ENCODE data around the gene SLC2A5. TPM values are rescaled to one million over a fixed set of nuclear protein-coding genes. Genes with fewer than 3 reads are reported as not detected.

SLC2A5 gene
- total RNA-seq, 1 donor from 2014 or later = 3.6 TPM

GRCh38 chr1:8985915-8986813, 83.3 kb downstream of the SLC2A5 start:
- CTCF ChIA-PET = interaction anchor here (0.6 to 3.6 kb wide), 5 partner anchors 19 to 247 kb away, joined by 3 to 16 read pairs (median 8); no protein-coding TSS in a partner anchor
- H3K36me3 Mint-ChIP-seq (ENCODE audit: low read depth) = no peaks in the 10 kb centered on the region
- no peak for ATAC-seq (ENCODE audit: low read depth)
- no peak for DNase-seq
- H3K9me3 Mint-ChIP-seq = no peaks in the 10 kb centered on the region
- POLR2A ChIA-PET = no interaction called here
- TF ChIP-seq CTCF (IDR thresholded peaks at IDR 0.05) = no peak
- peaks cover 11% of the 10 kb centered on the region for H3K27me3 Mint-ChIP-seq
- no peak overlapping the region for H3K27ac Mint-ChIP-seq
- intact Hi-C loops (cut with micrococcal nuclease) = no loop called here
- H3K4me3 Mint-ChIP-seq = no peak overlapping the region
- H3K4me1 Mint-ChIP-seq = peaks cover 10% of the 10 kb centered on the region

Other genes with a start within 250 kb of the SLC2A5 start
- 837 and 886 TPM in 2 replicates for gene ENO1, start 190.9 kb downstream of the SLC2A5 start, total RNA-seq
- gene CA6, start 123.8 kb downstream of the SLC2A5 start, total RNA-seq = not detected in 2 replicates
- not detected in 2 replicates for gene SLC2A7, start 43.2 kb downstream of the SLC2A5 start, total RNA-seq
- 6.2 and 7.0 TPM in 2 replicates for gene GPR157, start 59.5 kb upstream of the SLC2A5 start, total RNA-seq
- gene H6PD, start 165.1 kb upstream of the SLC2A5 start, total RNA-seq = 20.3 and 21.9 TPM in 2 replicates
- 5.8 and 6.1 TPM in 2 replicates for gene SPSB1, start 223.3 kb upstream of the SLC2A5 start, total RNA-seq

Measured in activated B cell treated with CpG ODN at 0.5 μM for 24 hours (primary cell).